ENCODE results near the gene SLC35C1.

SLC35C1 gene

DNA sequence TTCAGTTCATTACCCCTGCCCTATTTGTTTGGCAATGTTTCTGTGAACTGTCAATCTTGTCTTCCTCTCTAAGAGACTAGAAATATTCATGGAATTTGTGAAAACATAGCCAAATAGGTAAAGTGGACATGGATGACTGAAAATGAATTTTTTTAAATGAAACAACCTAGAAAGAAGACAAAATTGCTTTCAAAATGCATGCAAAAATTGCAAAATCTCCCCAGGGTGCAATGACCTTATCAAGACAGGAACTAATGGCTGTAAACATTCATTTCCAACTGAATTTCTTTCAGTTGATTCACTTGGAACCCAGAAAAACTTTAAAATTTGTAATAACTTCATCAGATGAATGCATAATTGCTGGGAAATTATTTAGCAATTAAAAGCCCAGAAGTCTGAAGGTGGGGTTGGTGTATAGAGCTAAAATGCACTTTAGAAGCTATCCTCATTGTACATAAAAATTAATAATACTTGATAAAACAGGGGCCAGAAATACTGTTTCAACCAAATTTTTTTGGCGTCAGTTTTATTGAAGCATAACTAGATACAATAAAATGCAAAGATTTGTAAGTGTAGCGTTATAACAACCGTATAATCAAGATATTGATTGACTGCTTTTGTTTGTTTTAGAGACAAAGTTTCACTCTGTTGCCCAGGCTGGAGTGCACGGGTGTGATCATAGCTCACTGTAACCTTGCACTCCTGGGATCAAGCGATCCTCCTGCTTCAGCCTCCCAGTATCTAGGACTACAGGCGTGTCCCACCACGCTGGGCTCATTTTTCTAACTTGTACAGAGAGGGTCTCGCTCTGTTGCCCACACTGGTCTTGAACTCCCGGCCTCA lies 27.6 kb upstream of the SLC35C1 start:
- H3K9ac ChIP-seq, result no peak overlapping the region
- TF ChIP-seq, protein P1, sequence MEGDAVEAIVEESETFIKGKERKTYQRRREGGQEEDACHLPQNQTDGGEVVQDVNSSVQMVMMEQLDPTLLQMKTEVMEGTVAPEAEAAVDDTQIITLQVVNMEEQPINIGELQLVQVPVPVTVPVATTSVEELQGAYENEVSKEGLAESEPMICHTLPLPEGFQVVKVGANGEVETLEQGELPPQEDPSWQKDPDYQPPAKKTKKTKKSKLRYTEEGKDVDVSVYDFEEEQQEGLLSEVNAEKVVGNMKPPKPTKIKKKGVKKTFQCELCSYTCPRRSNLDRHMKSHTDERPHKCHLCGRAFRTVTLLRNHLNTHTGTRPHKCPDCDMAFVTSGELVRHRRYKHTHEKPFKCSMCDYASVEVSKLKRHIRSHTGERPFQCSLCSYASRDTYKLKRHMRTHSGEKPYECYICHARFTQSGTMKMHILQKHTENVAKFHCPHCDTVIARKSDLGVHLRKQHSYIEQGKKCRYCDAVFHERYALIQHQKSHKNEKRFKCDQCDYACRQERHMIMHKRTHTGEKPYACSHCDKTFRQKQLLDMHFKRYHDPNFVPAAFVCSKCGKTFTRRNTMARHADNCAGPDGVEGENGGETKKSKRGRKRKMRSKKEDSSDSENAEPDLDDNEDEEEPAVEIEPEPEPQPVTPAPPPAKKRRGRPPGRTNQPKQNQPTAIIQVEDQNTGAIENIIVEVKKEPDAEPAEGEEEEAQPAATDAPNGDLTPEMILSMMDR (conservative IDR thresholded peaks at IDR 0.05; ENCODE audit: low read depth, low read length), result no peak
- H2AFZ ChIP-seq (ENCODE audit: low read depth), result no peak overlapping the region
- H4K20me1 ChIP-seq (ENCODE audit: insufficient read depth), result no peaks in the 10 kb centered on the region
- no peak overlapping the region for H3K27ac ChIP-seq
- no peaks in the 10 kb centered on the region for H3K79me2 ChIP-seq (ENCODE audit: insufficient read depth, low read depth)
- no peaks in the 10 kb centered on the region for H3K4me1 ChIP-seq (ENCODE audit: low read depth, poor library complexity, severe bottlenecking)
- H3K4me3 ChIP-seq (IDR thresholded peaks at IDR 0.05; ENCODE audit: insufficient read depth, low read depth, low read length), result no peak overlapping the region
- H3K4me2 ChIP-seq, result no peak overlapping the region
- no peaks in the 10 kb centered on the region for H3K27me3 ChIP-seq (ENCODE audit: insufficient read depth, low read depth)
- H3K36me3 ChIP-seq (ENCODE audit: insufficient read depth), result no peaks in the 10 kb centered on the region

DNA sequence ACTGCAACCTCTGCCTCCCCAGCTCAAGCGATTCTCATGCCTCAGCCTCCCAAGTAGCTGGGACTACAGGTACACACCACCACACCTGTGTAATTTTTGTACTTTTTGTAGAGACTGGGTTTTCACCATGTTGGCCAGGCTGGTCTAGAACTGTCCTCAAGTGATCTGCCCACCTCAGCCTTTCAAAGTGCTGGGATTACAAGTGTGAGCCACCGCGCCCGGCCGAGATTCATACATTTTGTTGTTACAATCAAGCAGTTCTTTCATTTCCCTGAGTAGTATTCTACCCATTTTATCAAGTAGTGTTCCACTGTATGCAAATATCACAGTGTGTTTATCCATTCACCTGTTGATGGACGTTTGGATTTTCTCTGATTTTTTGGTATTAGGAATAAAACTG lies 26.6 kb upstream of the SLC35C1 start:
- Histone ChIP-seq H3K36me3 (ENCODE audit: insufficient read depth) (no peaks in the 10 kb centered on the region), H3K79me2 (ENCODE audit: insufficient read depth, low read depth) (no peaks in the 10 kb centered on the region)

DNA sequence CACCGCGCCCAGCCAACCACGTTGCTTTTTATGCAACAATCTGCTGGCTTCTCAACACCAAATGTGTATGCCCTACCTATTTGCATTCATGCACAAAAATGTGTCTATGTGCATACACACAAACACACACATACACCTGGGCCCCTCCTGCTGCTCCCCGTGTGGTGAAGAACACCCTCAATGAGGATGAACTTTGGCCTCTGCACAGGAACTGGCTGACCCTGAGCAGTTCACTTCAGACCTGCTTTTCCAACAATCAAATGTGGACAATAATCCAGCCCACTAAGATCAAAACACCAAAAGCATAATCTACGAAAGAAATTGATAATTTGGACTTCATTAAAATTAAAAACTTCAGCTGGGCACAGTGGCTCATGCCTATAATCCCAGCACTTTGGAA lies 25.3 kb upstream of the SLC35C1 start:
- Histone ChIP-seq H3K4me1 (ENCODE audit: low read depth, poor library complexity, severe bottlenecking) (no peaks in the 10 kb centered on the region), H4K20me1 (ENCODE audit: insufficient read depth) (no peaks in the 10 kb centered on the region), H3K36me3 (ENCODE audit: insufficient read depth) (no peaks in the 10 kb centered on the region), H3K4me2 (no peak overlapping the region), H3K9ac (no peak overlapping the region), H2AFZ (ENCODE audit: low read depth) (no peak overlapping the region), H3K27me3 (ENCODE audit: insufficient read depth, low read depth) (no peaks in the 10 kb centered on the region), H3K79me2 (ENCODE audit: insufficient read depth, low read depth) (no peaks in the 10 kb centered on the region), H3K4me3 (IDR thresholded peaks at IDR 0.05; ENCODE audit: insufficient read depth, low read depth, low read length) (no peak overlapping the region), H3K27ac (no peak overlapping the region)
- TF ChIP-seq, protein P1 (conservative IDR thresholded peaks at IDR 0.05; ENCODE audit: low read depth, low read length), result no peak

More for the DNA sequence above, 26.6 kb upstream of the SLC35C1 start:
- H3K4me2 ChIP-seq, result no peak overlapping the region
- no peak overlapping the region for H3K4me3 ChIP-seq (IDR thresholded peaks at IDR 0.05; ENCODE audit: insufficient read depth, low read depth, low read length)
- TF ChIP-seq, protein P1 (conservative IDR thresholded peaks at IDR 0.05; ENCODE audit: low read depth, low read length), result no peak
- H4K20me1 ChIP-seq (ENCODE audit: insufficient read depth), result no peaks in the 10 kb centered on the region
- H3K27ac ChIP-seq, result no peak overlapping the region
- H3K9ac ChIP-seq, result no peak overlapping the region
- H3K27me3 ChIP-seq (ENCODE audit: insufficient read depth, low read depth), result no peaks in the 10 kb centered on the region
- no peak overlapping the region for H2AFZ ChIP-seq (ENCODE audit: low read depth)
- H3K4me1 ChIP-seq (ENCODE audit: low read depth, poor library complexity, severe bottlenecking), result no peaks in the 10 kb centered on the region

DNA sequence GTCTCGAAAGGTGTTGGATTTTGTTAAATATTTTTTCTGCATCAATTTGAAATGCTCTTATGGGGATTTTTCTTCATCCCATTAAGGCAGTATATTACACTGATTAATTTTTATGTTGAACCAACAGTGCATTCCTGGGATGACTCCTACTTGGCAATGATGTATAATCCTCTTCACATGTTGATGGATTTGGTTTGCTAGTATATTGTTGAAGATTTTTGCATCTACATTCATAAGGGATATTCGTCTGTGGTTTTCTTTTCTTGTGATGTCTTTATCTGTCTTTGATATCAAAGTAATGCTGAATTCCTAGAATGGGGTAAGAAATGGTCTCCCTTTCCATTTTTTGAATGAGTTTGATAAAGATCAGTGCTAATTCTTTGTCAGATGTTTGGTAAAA lies 18.7 kb upstream of the SLC35C1 start:
- Histone ChIP-seq H2AFZ (ENCODE audit: low read depth) (no peak overlapping the region), H3K27ac (no peak overlapping the region), H3K4me2 (no peak overlapping the region), H3K27me3 (ENCODE audit: insufficient read depth, low read depth) (no peaks in the 10 kb centered on the region), H4K20me1 (ENCODE audit: insufficient read depth) (no peaks in the 10 kb centered on the region), H3K4me3 (IDR thresholded peaks at IDR 0.05; ENCODE audit: insufficient read depth, low read depth, low read length) (no peak overlapping the region), H3K79me2 (ENCODE audit: insufficient read depth, low read depth) (no peaks in the 10 kb centered on the region), H3K36me3 (ENCODE audit: insufficient read depth) (no peaks in the 10 kb centered on the region), H3K4me1 (ENCODE audit: low read depth, poor library complexity, severe bottlenecking) (no peaks in the 10 kb centered on the region), H3K9ac (no peak overlapping the region)
- TF ChIP-seq, protein P1 (conservative IDR thresholded peaks at IDR 0.05; ENCODE audit: low read depth, low read length), result no peak

Data from KMS-11 (cell line).